GF-D8 (cell line): ENCODE results near the gene CKM.

Experiments used
- DNase-seq: peaks from one replicate; lab custom pipeline; 2025; lab: John Stamatoyannopoulos, UW

Gene CKM

DNA sequence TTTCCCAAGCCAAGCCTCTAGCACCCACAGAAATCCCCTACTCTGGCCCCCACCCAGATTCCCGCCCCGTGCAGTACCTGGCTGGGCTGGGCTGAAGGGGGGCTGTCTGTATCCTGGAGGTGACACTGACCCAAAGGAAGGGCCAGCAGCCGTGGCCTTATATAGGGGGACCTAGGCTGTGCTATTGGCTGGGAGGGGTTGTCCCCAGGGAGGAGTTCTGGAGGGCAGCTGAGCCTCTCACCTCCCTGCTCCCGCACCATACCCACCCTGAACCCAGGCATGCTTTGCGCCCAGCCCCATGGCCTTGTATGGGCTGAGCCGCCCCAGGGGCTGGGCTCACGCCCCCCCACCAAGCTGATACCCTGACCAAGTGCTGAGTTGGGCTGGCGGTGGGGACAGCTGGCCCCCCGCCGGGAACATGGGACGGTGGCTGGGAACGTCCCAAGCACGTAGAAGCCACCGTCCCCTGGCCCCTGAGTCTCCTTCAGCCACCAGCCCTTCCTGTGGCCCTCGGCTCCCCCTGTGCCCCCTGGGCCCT, at the start of gene CKM:
CKM (minus strand) TSS at position 132 of the 538 bp plus-strand sequence. CDS start 3,162 bp downstream, outside the sequence.
- DNase-seq, result no peak

DNA sequence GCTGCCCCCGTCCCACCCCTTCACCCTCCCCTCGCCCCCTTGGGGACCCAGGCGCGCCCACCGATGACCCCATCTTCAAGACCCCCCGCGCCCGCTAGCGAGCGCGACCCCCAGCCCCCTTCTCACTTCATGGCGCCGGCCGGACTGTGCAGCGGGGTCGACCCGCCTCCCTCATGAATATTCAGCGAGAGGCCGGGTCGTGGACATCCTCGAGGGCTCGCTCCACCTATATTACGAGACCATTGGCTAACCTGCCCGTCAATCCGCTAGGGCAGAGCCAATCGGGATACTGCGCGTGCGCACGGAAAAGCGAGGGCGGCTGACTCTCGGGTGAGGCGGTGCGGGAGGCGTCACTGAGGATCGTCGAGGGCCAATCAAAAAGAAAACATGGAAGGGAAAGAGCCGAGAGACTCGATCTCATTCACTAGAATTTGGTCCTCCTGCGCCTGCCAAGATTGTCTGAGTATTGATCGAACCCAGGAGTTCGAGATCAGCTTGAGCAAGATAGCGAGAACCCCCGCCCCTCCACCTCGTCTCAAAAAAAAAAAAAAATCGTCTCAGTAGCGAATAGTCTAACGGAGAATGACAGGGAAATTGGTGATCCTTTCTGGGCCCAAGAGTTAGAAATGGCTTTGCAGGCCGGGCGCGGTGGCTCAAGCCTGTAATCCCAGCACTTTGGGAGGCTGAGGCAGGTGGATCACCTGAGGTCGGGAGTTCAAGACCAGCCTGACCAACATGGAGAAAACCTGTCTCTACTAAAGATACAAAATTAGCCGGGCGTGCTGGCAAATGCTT, 47.9 kb upstream of the CKM start, which contains the start of gene ERCC2:
ERCC2 (minus strand) TSS at position 164 of the 795 bp plus-strand sequence; CDS start at position 131, 33 bp downstream.
- peak; percentile 90 for DNase-seq

DNA sequence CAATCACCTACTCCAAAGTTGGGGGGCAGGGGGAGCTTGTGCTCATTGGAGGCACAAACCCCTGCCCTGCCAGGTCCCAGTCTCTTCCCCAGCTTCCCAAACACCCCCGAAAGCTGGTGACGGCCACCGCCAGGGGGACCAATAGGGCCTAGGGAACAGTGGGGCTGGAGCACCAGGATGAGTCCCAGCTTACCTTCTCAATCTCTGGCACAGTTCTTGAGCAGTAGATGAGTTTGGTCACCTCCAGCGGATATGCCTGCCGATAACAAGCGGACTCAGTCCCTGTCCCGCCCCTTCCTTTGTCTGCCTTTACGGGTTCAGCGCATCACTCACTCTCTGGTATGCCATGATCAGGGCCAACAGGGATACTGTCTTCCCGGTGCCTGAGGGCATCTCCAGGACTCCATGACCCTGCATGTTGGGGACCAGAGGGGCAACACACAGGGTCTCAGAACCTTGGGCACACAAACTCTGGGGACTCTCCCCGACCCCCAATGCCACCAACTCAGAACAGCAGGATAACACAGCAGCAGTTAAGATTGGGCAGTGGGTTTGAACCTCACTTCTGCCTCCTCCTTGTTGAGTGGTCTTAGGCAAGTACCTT, 46.2 kb upstream of the CKM start:
- no peak for DNase-seq

DNA sequence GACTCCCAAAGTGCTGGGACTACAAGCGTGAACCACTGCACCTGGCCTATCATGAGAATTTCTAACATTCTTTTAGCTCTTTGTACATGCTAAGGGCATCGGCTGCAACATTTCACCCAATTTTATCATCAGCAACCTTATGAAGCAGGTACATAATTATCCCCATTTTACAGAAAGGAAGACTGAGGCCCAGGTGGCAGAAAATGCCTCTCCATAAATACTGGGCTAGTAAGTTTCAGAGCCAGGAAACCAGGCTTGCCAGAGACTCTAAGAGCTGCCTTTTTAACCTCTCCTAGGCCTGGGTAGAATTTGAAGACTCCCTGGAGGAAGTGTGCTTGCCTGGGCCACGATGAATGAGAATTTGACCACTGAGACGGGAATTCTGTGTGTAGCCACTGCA, 45.5 kb upstream of the CKM start:
- no peak for DNase-seq

DNA sequence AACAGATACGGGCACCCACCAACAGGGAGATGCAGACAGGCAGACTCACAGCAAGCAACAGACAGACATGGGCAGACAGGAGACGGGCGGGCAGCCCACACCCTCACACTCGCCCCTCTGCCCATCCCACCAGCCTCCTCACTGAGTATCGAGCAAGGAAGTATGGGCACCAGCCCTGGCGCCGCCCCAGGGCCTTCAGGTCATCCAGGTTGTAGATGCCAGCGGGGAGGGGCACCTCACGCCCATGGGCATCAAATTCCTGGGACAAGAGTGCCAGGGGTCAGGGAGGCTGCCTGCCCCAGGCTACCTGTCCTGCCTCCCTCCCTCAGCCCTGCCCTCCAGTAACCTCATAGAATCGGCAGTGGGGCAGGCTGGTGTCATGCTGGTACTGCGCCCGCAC, 42.0 kb upstream of the CKM start:
- no peak for DNase-seq

DNA sequence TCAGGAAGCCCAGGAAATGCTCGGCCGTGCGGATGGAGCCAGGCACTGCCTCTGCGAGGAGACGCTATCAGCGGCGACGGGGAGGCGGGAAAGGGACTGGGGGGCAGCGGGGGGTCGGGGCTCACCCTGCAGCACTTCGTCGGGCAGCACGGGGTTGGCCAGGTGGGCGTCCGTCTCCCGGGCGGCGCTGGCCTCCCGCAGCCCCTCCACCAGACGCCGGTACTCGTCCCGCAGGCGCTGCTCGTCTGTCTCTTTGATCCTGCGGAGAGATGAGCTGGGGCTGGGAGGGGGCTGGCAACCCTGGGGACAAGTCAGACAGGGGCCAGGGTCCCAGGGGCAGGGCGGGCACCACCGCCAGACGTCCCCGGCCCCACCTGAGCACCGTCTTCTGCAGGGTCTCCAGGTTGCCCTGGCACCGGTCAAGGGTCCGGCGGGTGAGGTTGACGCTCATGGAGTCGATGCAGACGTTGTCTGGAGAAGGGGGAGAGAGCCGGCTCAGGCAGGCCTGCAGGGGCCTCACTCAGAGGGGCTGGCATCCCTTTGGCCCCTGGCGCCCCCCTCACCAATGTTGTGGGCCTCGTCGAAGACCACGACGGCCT, 41.3 kb upstream of the CKM start:
- DNase-seq, result no peak

DNA sequence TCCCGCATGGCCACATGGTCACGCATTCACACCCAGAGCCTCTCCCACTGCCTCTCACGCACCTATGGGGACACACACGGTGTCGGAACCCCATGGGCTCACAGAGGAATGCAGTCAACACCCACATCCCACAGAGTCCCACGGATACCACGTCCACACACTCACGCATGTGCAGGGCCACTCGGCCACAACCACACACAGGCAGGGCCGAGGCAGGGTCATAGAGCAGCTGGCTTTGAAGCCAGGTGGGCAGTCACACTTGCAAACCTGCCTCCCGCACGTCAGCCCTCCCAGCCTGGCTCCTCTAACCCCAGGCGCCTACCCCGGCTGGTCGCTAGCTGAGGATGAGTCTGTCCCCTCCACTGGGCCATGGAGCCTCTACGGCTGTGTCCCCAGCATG, 39.6 kb upstream of the CKM start:
- no peak for DNase-seq

DNA sequence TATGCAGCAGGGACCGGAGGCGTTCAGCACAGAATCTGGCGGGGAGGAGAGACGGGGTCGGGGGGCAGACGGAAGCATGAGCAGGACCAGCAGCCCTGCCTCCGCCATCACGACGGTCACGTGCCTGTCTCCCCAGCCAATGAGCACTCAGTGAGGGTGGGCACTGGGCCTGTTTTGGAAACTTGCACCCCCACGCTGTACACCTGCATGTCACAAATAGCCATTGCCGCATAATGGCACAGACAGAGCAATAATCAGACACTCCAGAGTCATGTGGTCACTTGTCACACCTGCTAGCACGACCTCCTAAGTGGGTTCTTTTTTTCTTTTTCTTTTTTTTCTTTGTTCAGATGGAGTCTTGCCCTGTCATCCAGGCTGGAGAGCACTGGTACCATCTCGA, 38.9 kb upstream of the CKM start:
- no peak for DNase-seq

DNA sequence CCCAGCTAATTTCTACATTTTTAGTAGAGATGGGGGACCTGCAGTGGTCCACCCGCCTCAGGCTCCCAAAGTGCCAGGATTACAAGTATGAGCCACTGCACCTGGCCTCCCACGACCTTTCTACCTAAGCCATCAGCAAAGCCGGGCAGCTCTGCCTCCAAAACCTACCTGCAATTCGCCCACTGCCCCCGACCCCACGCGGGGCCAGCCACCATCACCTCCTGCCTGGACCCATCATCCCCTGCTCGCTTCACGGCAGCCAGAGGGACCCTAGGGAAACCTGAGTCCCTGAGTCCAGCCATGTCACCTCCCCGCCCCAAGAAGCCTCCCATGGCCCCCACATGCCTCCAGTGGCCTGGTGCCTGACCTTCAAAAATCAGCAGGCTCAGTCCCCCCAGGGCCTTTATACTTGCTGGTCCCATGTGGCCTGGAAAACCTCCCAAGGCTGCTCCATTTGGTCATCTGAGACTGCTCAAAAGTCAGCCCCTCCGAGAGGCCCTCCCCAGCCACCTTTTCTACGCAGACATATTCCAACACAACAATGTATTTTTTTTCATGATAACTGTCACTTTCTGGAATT, 35.6 kb upstream of the CKM start:
- DNase-seq, result no peak

DNA sequence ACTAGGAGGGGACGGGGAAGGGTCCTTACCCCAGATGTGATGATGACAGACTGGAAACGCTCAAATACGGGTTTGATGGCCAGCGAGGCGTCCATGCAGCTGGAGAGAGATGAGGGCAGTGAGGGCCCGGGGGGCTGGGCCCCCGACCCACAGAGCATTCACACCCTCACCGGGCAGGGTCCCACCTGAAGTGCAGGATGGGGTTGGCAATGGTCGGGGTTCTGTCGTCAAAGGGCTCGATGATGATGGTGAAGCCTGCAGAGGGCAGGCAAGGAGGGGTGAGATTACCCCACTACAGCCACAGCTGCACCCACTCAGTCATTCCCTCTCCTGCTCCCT, 34.7 kb upstream of the CKM start:
- DNase-seq, result no peak

DNA sequence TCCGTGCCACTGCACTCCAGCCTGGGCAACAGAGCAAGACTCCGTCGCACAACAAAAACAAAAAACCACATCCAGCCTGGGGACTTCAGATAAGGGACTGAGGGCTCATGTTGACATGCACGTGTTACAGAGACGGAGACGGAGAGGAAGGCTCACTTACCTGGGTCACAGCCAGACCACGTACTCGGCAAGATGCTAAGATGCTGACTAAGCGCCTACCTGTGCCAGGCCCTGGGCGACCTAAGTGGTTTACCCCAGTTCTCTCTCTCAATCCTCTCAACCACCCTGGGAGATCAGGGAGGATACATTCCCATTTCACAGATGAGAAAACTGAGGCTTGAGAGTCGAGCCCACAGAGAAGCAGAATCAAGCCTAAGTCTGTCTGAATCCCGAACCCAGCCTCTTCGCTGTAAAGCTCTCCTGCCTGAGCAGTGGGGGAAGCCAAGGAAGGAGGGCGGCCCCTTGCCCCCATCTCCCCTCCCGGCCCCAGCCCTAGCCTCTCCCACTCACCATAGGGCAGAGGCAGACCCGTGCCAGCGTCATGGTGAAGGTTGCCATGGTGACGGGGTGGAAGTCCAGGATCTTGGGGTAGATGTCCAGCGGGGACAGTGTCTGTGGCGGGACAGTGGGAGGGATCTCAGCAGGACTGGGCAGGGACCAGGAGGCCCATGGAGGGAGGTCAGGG, 34.2 kb upstream of the CKM start:
- no peak for DNase-seq

DNA sequence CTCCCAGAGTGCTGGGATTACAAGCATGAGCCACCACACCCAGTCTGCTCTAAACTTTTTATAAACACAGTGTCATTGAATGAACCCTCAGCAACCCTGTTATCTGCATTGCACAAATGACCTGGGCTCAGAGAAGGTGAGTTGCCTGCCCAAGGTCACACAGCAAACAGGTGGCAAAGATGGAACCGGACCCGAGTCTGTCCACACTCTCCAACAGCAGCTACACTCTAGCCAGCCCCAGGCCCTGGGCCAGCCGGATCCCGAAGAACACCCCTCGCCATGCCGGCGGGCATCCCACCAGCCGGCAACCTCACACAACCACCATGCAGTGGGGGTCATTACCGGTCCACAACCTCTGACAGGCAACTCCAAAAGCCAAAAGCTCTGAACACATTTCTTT, 33.2 kb upstream of the CKM start:
- DNase-seq, result no peak

DNA sequence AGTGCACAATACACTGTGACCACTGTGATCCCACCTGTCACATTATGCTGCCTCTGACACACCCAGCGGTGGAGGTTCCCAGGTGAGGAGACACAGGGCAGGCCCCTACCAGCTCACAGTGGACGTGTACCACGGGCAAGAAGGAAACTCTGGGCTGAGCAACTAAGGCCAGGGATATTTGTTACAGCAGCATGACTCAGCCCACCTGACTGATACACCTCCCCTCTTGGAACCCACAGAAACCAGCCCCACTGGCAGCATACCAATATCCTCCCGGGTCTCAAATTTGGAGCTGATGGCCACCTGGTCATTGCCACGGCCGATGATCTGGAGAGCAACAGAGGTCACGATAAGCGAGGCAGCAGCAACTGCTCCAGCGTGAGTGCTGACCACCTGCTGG, 32.7 kb upstream of the CKM start:
- no peak for DNase-seq

DNA sequence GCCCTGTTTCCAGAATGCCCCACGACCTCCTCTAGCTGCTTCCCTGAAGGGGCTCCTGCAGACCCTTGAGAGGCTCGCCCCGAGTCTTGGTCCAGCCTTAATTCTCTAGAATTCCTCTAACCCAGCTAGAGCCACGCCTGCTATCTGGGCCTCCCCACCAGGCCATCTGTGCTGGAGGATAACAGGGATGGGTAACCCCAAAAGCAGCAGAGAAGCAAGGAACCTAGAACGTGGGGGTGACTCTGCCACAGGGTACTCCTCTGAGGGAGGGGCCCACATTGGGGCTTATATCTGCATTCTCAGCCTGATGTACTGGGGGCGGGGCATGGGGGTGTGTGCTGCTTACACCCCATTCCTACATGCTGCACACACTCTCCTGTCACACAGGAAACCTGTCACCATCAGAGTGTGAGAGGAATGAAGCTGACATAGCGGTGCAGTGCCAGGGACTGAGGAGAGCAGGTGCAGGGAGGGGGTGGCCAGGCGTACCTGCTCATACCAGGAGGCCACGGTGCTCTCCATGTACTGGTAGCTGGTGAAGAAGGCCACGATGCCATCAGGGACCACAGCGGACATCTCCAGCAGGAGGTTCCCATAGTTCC, 31.7 kb upstream of the CKM start:
- DNase-seq, result no peak

DNA sequence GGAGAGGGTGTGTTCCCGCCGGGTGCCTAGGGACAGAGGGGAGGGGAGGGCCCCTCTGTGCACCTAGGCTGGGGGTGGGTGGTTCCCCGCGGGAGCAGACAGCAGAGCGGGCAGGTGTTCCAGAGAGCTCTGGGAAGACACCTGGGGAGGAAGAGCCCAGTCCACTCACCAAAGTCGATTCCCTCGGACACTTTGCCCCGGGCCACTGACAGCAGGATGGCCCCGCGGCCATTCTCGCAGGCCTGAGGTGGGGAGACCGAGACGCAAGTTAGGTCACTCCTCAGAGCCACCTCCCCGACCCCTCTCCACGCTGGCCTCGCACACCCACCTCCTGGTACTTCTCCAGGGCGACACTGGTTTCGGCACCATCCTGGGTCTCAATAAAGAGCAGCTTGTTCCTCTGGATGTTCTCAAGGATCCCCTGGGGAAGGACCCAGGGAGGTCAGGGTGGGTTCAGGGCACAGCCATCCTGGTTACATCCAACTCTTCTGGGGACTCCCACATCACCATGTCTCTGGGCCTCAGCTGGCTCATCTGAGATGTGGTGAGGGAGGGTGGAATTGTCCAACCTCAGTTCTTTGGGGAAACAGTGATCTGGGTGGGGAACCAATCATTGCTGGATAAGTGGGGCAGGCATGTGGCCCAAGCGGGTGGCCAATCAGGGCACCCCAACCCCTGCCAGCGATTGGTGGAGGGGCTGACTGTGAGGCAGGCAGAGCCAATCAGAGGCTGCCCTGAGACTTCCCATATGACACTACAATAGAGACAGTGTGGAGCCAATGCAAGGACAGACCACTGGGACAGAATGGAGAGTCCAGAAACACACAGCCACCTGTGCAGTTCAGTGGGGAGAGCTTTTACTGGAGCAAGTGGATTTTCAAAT, 30.5 kb upstream of the CKM start:
- no peak for DNase-seq

DNA sequence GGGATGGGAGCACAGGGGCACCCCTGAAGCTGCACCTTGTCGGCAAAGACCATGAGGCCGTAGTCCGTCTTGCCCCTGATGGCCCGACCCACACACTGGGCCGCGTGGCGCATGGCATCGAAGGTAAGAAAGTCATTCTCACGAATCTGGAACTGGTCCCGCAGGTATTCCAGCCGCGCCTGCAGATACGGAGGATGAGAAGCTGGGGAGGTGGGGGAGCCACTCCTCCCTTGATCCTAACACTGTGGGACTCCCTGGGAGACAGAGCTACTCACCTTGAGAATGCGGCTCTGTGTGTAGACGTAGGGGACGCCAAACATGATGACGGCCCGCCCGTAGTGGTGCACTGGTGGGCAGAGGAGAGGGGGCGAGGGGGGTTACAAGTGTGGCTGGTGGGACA, 29.8 kb upstream of the CKM start:
- no peak for DNase-seq

DNA sequence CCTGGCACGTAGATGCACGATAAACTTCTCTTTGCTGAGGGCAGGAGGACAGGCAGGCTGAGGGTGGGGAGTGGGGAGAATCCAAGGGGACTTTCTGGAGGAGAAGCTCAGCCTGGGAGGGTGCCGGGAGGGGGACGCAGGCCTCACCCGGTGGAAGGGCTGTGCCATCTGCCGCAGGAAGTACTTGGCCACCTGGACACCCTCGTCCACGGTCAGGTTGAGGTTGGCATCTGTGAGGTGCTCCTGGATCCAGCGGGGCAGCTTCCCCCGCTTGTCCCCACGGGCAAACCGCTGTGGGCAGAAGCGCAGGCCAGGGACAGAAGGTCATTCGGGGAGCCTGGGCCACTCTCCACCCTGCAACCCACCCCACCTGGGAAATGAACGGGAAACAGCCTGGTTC, 29.4 kb upstream of the CKM start:
- DNase-seq, result no peak

DNA sequence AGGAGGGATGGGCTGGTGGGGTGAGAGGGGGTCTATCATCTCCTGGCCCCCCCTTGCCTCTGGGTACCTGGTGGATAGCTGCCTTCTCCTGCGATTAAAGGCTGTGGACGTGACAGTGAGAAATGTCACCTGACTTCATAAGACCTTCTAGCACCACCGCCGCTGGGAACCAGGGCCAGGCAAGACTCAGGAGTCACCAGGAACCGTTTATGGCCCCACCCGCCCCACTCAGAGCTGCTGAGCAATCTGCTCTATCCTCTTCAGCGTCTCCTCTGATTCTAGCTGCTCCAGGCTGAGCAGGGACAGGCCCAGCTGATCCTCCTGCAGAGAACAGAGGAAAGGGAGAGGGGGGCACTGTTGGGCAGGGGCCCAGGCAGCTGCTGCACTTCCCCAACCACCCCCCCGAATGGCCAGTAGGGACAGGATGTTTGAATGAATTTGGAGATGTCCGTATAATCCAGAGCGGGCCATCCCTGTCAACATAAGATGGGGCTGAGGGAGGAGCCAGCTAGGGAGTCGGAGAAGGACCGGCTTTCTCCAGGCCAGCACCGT, 28.8 kb upstream of the CKM start:
- DNase-seq, result no peak

DNA sequence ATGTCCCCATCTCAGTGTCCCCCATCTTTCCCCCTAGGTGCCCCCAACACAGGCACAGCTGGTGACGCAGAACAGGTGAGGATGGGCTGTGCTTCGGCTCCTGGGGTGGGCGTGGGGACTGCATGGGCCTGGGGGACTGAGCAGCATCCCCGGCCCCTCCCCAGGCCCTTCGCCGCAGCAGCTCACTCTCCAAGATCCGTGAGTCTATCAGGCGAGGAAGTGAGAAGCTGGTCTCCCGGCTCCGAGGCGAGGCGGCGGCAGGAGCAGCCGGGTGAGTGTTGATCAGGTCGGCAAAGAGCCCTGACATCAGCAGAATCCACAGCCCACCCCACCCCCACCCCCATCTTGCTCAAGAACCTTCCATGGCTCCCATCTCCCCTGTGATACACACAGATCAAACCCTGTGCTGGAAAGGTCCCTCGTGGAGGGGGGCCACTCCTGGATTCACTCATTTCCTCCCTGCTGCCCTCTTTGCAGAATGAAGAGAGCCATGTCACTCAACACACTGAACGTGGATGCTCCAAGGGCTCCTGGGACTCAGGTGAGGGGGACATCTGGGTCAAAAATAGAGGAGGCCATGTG, 27.9 kb upstream of the CKM start:
- DNase-seq, result no peak

DNA sequence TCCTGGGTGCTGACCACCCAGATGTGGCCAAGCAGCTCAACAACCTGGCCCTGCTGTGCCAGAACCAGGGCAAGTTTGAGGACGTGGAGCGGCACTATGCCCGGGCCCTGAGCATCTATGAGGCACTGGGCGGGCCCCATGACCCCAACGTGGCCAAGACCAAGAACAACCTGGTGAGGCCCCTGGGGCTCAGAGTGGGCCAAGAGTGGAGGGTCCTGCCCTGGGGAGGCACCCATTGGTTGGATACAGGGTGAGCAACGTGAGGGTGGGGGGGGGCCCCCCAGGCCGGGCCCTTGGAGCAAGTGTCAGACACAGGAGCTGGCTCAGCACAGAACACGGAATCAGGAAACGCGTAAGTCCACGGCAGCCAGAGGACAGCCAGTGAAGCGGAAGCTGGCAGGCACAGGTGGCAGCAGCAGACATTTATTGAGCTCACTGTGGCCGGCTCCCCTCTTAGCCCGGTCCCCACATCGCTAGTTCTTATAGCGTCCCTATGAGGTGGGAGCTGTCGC, 26.8 kb upstream of the CKM start:
- no peak for DNase-seq
